HCT116 (cell line): ENCODE results near the gene TGFBI.

Experiments used
- EZH2 ChIP-seq: fragments of 200-600 bp; sonication (generic); IDR thresholded peaks from 2 replicates; pipeline ENCODE4 v1.6.1; 2017; ENCODE audit warnings: antibody characterized with exemption, mixed run types
- POLR2AphosphoS5 ChIP-seq: IDR thresholded peaks from 2 replicates; pipeline ENCODE4 v1.6.1; 2011; ENCODE audit warnings: mild to moderate bottlenecking, low read depth, low read length, moderate library complexity
- RAD21 ChIP-seq: IDR thresholded peaks from 2 replicates; pipeline ENCODE4 v1.6.1; 2012; ENCODE audit warnings: low read depth, mild to moderate bottlenecking
- ZNF274 ChIP-seq: fragments of 200-500 bp; sonication (Bioruptor generic); IDR thresholded peaks from 2 replicates; pipeline ENCODE4 v1.6.1; 2014; ENCODE audit warnings: mild to moderate bottlenecking, low read depth, low read length, inconsistent platforms

- TF ChIP-seq RAD21: no peak
- no peak for TF ChIP-seq EZH2
- no peak for TF ChIP-seq POLR2AphosphoS5
- no peak for TF ChIP-seq ZNF274
These were observed 7.6 kb downstream of the TGFBI start for GRCh38 chr5:136036293-136036911.
